OCI-LY7 (cell line): ENCODE results near the gene NUS1.

Source experiments
- CTCF ChIP-seq: fragments of 200-600 bp; sonication (generic); conservative IDR thresholded peaks from 2 replicates; pipeline ENCODE4 v1.5.1; 2014; ENCODE audit warnings: mild to moderate bottlenecking, antibody characterized with exemption, low read length, moderate library complexity, mixed read lengths
- EZH2phosphoT487 ChIP-seq: fragments of 200-600 bp; sonication (generic); IDR thresholded peaks from 2 replicates; pipeline ENCODE4 v1.6.1; 2018; ENCODE audit warnings: low read depth, borderline replicate concordance, mild to moderate bottlenecking, mixed run types, antibody characterized with exemption, low read length, moderate library complexity, mixed read lengths

- TF ChIP-seq CTCF, result no peak
- TF ChIP-seq EZH2phosphoT487, result no peak
These were observed 9.5 kb downstream of the NUS1 start for GRCh38 chr6:117684749-117685148.
